A673 (cell line): ENCODE data around the gene GPR155. TPM values are rescaled to one million over a fixed set of nuclear protein-coding genes. Genes with fewer than 3 reads are reported as not detected.

Experiments
- BruUV-seq: library from RNA; stranded (reverse); fragments of 400-500 nt; replicated peaks from 2 replicates; lab custom pipeline; 2021; lab: Mats Ljungman, UMichigan
- CTCF ChIA-PET: fragments of 300-600 bp; sonication (Branson Sonifier 250); formaldehyde crosslinking; loops from one replicate; lab custom pipeline; 2022; ENCODE audit warnings: antibody characterized with exemption; lab: Charles Lee
- POLR2A ChIA-PET: fragments of 300-600 bp; sonication (Branson Sonifier 250); formaldehyde crosslinking; loops from one replicate; lab custom pipeline; 2022; ENCODE audit warnings: antibody characterized with exemption; ENCODE audit not compliant: low non-redundant PET; lab: Charles Lee
- DNase-seq: peaks from one replicate; pipeline ENCODE4 v3.0.0-alpha.2; 2015; ENCODE audit warnings: low spot score
- H3K27ac ChIP-seq: fragments of 200-600 bp; sonication (generic); 2 replicates; pipeline ENCODE4 v1.5.1; 2016; ENCODE audit warnings: mixed run types, low read depth, mild to moderate bottlenecking, mixed read lengths, antibody characterized with exemption, low read length; ENCODE audit not compliant: poor library complexity, severe bottlenecking
- H3K27me3 ChIP-seq: fragments of 200-600 bp; sonication (generic); replicated peaks from 2 replicates; pipeline ENCODE4 v1.6.1; 2017; ENCODE audit warnings: mixed run types, low read depth, mild to moderate bottlenecking, mixed read lengths, antibody characterized with exemption, low read length; ENCODE audit not compliant: insufficient read depth, poor library complexity
- H3K36me3 ChIP-seq: fragments of 200-600 bp; sonication (generic); 2 replicates; pipeline ENCODE4 v1.6.1; 2016; ENCODE audit warnings: mixed run types, mild to moderate bottlenecking, mixed read lengths, antibody characterized with exemption, low read length; ENCODE audit not compliant: insufficient read depth, poor library complexity, severe bottlenecking
- H3K4me1 ChIP-seq: fragments of 200-600 bp; sonication (generic); 2 replicates; pipeline ENCODE4 v1.6.1; 2017; ENCODE audit warnings: mixed run types, mild to moderate bottlenecking, mixed read lengths, antibody characterized with exemption, low read length; ENCODE audit not compliant: insufficient read depth, poor library complexity, severe bottlenecking
- H3K4me3 ChIP-seq: fragments of 200-600 bp; sonication (generic); 2 replicates; pipeline ENCODE4 v1.5.1; 2016; ENCODE audit warnings: low read depth, mixed run types, mild to moderate bottlenecking, mixed read lengths, low read length; ENCODE audit not compliant: poor library complexity, severe bottlenecking
- H3K9me3 ChIP-seq: fragments of 200-600 bp; sonication (generic); 2 replicates; pipeline ENCODE4 v1.6.1; 2016; ENCODE audit warnings: mixed run types, low read depth, mild to moderate bottlenecking, mixed read lengths, antibody characterized with exemption, low read length; ENCODE audit not compliant: poor library complexity, severe bottlenecking
- EZH2 ChIP-seq: fragments of 200-600 bp; sonication (generic); IDR thresholded peaks from 2 replicates; pipeline ENCODE4 v1.6.1; 2017; ENCODE audit warnings: borderline replicate concordance, low read depth, mild to moderate bottlenecking, mixed read lengths, antibody characterized with exemption, low read length; ENCODE audit not compliant: poor library complexity, severe bottlenecking
- intact Hi-C: fragments of 100-400 bp; cut with micrococcal nuclease; formaldehyde crosslinking; loops from one replicate; pipeline ENCODE4 v1.10.0; 2022; ENCODE audit not compliant: unreplicated experiment
- total RNA-seq: library from RNA; stranded (reverse); gene quantifications from 2 replicates; pipeline ENCODE4 v1.2.3, GENCODE V29; 2021
- TF ChIP-seq, protein P1 (sequence below): fragments of 300-800, 200-600 bp; sonication (generic); conservative IDR thresholded peaks from 2 replicates; pipeline ENCODE4 v1.5.1; 2017; ENCODE audit warnings: low read depth, mild to moderate bottlenecking, antibody characterized with exemption, low read length, moderate library complexity, mixed read lengths

GPR155 gene
- total RNA-seq, 1 experiment from 2014 or later: not detected

DNA sequence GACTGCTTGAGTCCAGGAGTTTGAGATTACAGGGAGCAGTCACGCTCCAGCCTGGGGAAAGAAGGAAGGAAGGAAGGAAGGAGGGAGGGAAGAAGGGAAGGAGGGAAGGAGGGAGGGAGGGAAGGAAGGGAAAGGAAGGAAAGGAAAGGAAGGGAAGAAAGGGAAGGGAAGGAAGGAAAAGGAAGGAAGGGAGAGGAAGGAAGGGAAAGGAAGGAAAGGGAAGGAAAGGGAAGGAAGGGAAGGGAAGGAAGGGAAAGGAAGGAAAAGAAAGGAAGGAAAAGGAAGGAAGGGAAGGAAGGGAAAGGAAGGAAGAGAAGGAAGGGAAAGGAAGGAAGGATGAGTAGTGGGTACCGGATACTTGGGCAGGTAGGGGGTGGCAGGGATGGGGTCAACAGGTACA is 32.3 kb downstream of the GPR155 start:
- intact Hi-C loops: no loop called here
- H3K4me3 ChIP-seq: no peak overlapping the region
- no peaks in the 10 kb centered on the region for H3K27me3 ChIP-seq
- H3K9me3 ChIP-seq: no peaks in the 10 kb centered on the region
- H3K27ac ChIP-seq: no peak overlapping the region
- BruUV-seq: no TSS peak
- CTCF ChIA-PET: no interaction called here
- H3K4me1 ChIP-seq: no peaks in the 10 kb centered on the region
- no peaks in the 10 kb centered on the region for H3K36me3 ChIP-seq
- POLR2A ChIA-PET: no interaction called here
- no peak for TF ChIP-seq EZH2
- TF ChIP-seq, protein P1, sequence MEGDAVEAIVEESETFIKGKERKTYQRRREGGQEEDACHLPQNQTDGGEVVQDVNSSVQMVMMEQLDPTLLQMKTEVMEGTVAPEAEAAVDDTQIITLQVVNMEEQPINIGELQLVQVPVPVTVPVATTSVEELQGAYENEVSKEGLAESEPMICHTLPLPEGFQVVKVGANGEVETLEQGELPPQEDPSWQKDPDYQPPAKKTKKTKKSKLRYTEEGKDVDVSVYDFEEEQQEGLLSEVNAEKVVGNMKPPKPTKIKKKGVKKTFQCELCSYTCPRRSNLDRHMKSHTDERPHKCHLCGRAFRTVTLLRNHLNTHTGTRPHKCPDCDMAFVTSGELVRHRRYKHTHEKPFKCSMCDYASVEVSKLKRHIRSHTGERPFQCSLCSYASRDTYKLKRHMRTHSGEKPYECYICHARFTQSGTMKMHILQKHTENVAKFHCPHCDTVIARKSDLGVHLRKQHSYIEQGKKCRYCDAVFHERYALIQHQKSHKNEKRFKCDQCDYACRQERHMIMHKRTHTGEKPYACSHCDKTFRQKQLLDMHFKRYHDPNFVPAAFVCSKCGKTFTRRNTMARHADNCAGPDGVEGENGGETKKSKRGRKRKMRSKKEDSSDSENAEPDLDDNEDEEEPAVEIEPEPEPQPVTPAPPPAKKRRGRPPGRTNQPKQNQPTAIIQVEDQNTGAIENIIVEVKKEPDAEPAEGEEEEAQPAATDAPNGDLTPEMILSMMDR: no peak
- DNase-seq: no peak

- H3K4me3 ChIP-seq: no peak overlapping the region
- H3K9me3 ChIP-seq: no peaks in the 10 kb centered on the region
- no peak for DNase-seq
- no peak for TF ChIP-seq EZH2
- TF ChIP-seq, protein P1: no peak
- H3K36me3 ChIP-seq: no peaks in the 10 kb centered on the region
- POLR2A ChIA-PET: no interaction called here
- intact Hi-C loops: no loop called here
- no peak overlapping the region for H3K27ac ChIP-seq
- no peaks in the 10 kb centered on the region for H3K27me3 ChIP-seq
- CTCF ChIA-PET: no interaction called here
- H3K4me1 ChIP-seq: no peaks in the 10 kb centered on the region
- no TSS peak for BruUV-seq
Measured at GRCh38 chr2:174450021-174450816, 36.6 kb downstream of the GPR155 start.

DNA sequence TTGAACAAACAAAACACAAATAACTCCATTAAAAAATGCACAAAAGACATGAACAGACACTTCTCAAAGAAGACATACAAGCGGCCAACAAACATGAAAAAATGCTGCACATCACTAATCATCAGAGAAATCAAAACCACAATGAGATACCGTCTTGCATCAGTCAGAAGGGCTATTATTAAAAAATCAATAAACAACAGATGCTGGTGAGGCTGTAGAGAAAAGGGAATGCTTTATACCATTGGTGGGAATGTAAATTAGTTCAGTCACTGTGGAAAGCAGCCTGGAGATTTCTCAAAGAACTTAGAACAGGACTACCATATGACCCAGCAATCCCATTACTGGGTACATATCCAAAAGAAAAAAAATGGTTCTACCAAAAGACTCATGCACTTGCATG is 37.8 kb downstream of the GPR155 start:
- no peak for TF ChIP-seq EZH2
- TF ChIP-seq, protein P1: no peak
- H3K36me3 ChIP-seq: no peaks in the 10 kb centered on the region
- ChIA-PET POLR2A (no interaction called here), CTCF (no interaction called here)
- H3K4me1 ChIP-seq: no peaks in the 10 kb centered on the region
- H3K27ac ChIP-seq: no peak overlapping the region
- no peak for DNase-seq
- no TSS peak for BruUV-seq
- intact Hi-C loops: no loop called here
- no peak overlapping the region for H3K4me3 ChIP-seq
- no peaks in the 10 kb centered on the region for H3K9me3 ChIP-seq
- no peaks in the 10 kb centered on the region for H3K27me3 ChIP-seq
